Peyer's patch (tissue), 4 donors: ENCODE measurements around the gene USP1. TPM values are rescaled to one million over a fixed set of nuclear protein-coding genes. Genes with fewer than 3 reads are reported as not detected.

Experiments
- DNase-seq, 3 donors: peaks; one replicate each; pipeline ENCODE4 v3.0.0-alpha.2; 2017 to 2019
- H3K27ac ChIP-seq, 4 donors: fragments of 200-600 bp; sonication (generic); one replicate each; pipeline ENCODE4 v1.5.1; 2016 to 2019
- H3K27me3 ChIP-seq, 2 donors: fragments of 200-600 bp; sonication (generic); one replicate each; pipeline ENCODE4 v1.5.1; 2019
- H3K36me3 ChIP-seq, 3 donors: fragments of 200-600 bp; sonication (generic); one replicate each; pipeline ENCODE4 v1.5.1; 2016 to 2019
- H3K4me1 ChIP-seq, 4 donors: fragments of 200-600 bp; sonication (generic); one replicate each; pipeline ENCODE4 v1.5.1; 2016 to 2019
- H3K4me3 ChIP-seq, 4 donors: fragments of 200-600 bp; sonication (generic); 1 replicate in 3 of 4; 2 replicates in 1 of 4; pipeline ENCODE4 v1.5.1; 2016 to 2019; ENCODE audit warnings: mild to moderate bottlenecking in 1 of 4
- H3K9me3 ChIP-seq, 4 donors: fragments of 200-600 bp; sonication (generic); one replicate each; pipeline ENCODE4 v1.5.1; 2016 to 2019; ENCODE audit warnings: mild to moderate bottlenecking in 1 of 4
- CTCF ChIP-seq, 6 experiments: fragments of 450-650 bp in 4 of 6; fragments of 200-600 bp in 2 of 6; sonication (generic) in 1 of 6; IDR thresholded peaks; one replicate each; pipeline ENCODE4 v1.5.1; 2017 to 2019; ENCODE audit warnings: antibody characterized with exemption in 6 of 6, mild to moderate bottlenecking in 3 of 6, moderate library complexity in 1 of 6
- POLR2A ChIP-seq, 2 donors: fragments of 450-650 bp; IDR thresholded peaks; one replicate each; pipeline ENCODE4 v1.5.1; 2017; ENCODE audit warnings: antibody characterized with exemption in 2 of 2, mild to moderate bottlenecking in 2 of 2, moderate library complexity in 2 of 2
- total RNA-seq, 4 donors: library from RNA; depleted of rRNA; stranded (reverse); fragments of >200 nt; gene quantifications; one replicate each; pipeline ENCODE4 v1.1.0, GENCODE V29; 2016

USP1 gene
- total RNA-seq, 4 donors from 2014 or later = 13.8 to 23.9 (median 20.6) TPM

- no peaks in the 10 kb centered on the region for H3K9me3 ChIP-seq
- no peak for TF ChIP-seq POLR2A (IDR thresholded peaks at IDR 0.05)
- no peak for TF ChIP-seq CTCF (IDR thresholded peaks at IDR 0.05)
- no peak for DNase-seq
- no peak overlapping the region for H3K4me3 ChIP-seq
- H3K36me3 ChIP-seq = no peaks in the 10 kb centered on the region
- H3K27ac ChIP-seq = no peak overlapping the region
- no peaks in the 10 kb centered on the region for H3K27me3 ChIP-seq
- no peaks in the 10 kb centered on the region for H3K4me1 ChIP-seq
Observed at GRCh38 chr1:62401034-62401760, 35.7 kb upstream of the USP1 start.

- Histone ChIP-seq H3K27me3 (no peaks in the 10 kb centered on the region), H3K4me1 (no peaks in the 10 kb centered on the region), H3K27ac (no peak overlapping the region), H3K4me3 (no peak overlapping the region), H3K36me3 (no peaks in the 10 kb centered on the region), H3K9me3 (no peaks in the 10 kb centered on the region)
- TF ChIP-seq POLR2A (IDR thresholded peaks at IDR 0.05) (no peak), CTCF (IDR thresholded peaks at IDR 0.05) (no peak)
- DNase-seq = no peak
Observed at GRCh38 chr1:62405247-62405646, 31.6 kb upstream of the USP1 start.

- TF ChIP-seq POLR2A (IDR thresholded peaks at IDR 0.05) (no peak), CTCF (IDR thresholded peaks at IDR 0.05) (no peak)
- DNase-seq = no peak
- Histone ChIP-seq H3K9me3 (no peaks in the 10 kb centered on the region), H3K4me1 (no peaks in the 10 kb centered on the region), H3K4me3 (no peak overlapping the region), H3K27me3 (no peaks in the 10 kb centered on the region), H3K27ac (no peak overlapping the region), H3K36me3 (no peaks in the 10 kb centered on the region)
Observed at GRCh38 chr1:62406576-62406975, 30.3 kb upstream of the USP1 start.

- no peak for DNase-seq
- H3K9me3 ChIP-seq = no peaks in the 10 kb centered on the region
- H3K27ac ChIP-seq = no peak overlapping the region
- H3K27me3 ChIP-seq = no peaks in the 10 kb centered on the region
- no peaks in the 10 kb centered on the region for H3K36me3 ChIP-seq
- peak; percentile 39 to 81 (median 70) for TF ChIP-seq CTCF (IDR thresholded peaks at IDR 0.05)
- no peak for TF ChIP-seq POLR2A (IDR thresholded peaks at IDR 0.05)
- no peak overlapping the region for H3K4me3 ChIP-seq
- H3K4me1 ChIP-seq = no peaks in the 10 kb centered on the region
Observed at GRCh38 chr1:62407398-62408009, 29.3 kb upstream of the USP1 start.

GRCh38 chr1:62415687-62416086 is 21.2 kb upstream of the USP1 start:
- no peaks in the 10 kb centered on the region for H3K27me3 ChIP-seq
- DNase-seq = no peak
- H3K9me3 ChIP-seq = no peaks in the 10 kb centered on the region
- TF ChIP-seq POLR2A (IDR thresholded peaks at IDR 0.05) (no peak), CTCF (IDR thresholded peaks at IDR 0.05) (no peak)
- no peaks in the 10 kb centered on the region for H3K36me3 ChIP-seq
- H3K4me3 ChIP-seq = no peak overlapping the region
- no peaks in the 10 kb centered on the region for H3K4me1 ChIP-seq
- H3K27ac ChIP-seq = no peak overlapping the region
